ENCODE results near the gene PIGR.

The PIGR gene, protein sequence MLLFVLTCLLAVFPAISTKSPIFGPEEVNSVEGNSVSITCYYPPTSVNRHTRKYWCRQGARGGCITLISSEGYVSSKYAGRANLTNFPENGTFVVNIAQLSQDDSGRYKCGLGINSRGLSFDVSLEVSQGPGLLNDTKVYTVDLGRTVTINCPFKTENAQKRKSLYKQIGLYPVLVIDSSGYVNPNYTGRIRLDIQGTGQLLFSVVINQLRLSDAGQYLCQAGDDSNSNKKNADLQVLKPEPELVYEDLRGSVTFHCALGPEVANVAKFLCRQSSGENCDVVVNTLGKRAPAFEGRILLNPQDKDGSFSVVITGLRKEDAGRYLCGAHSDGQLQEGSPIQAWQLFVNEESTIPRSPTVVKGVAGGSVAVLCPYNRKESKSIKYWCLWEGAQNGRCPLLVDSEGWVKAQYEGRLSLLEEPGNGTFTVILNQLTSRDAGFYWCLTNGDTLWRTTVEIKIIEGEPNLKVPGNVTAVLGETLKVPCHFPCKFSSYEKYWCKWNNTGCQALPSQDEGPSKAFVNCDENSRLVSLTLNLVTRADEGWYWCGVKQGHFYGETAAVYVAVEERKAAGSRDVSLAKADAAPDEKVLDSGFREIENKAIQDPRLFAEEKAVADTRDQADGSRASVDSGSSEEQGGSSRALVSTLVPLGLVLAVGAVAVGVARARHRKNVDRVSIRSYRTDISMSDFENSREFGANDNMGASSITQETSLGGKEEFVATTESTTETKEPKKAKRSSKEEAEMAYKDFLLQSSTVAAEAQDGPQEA

GRCh38 chr1:206946261-206946660 lies at the start of gene PIGR:
TSS of gene PIGR (minus strand) at chr1:206946466. CDS start at chr1:206940531, 5,935 bp downstream.
- DNase-seq, result no peak

- DNase-seq, result no peak
Observed at GRCh38 chr1:206992790-206993189, 46.5 kb upstream of the PIGR start.

DNA sequence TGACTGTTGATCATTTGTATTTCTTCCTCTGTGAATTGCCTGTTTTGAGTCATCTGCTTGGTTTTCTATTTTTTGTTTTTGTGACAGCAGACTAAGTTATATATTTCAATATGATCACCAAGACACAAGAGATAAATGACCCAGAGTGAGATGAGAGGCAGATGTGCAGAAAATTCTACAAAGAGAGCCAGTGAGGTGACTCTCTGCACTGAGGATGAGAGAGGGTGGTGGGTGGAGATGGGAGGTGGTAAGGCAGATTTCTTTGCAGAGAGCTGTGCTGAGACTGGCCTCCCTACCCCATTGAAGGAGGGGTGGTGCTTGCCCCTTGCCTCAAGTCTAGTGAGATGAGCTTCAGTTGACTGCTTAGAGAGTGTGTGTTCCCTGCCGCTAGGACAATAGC lies 41.6 kb upstream of the PIGR start:
- no peak for DNase-seq

DNA sequence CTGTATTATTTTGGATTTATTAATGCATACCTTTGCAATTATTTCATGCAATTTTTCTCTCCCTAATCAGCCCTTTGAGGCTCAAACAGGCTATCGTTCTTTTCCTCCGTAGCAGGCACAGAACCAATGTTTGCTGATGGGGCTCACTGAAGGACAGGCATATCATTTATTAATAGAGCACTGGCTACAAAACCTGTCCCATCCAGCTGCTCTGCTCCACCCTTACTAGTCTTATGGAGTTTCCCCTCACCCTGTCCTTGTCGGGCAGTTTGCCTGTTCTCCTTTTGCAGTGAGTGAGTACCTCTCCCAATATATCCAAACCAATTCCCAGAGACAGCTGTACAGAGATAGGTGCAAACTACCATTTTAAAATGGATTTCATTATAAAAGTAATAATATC lies 40.6 kb upstream of the PIGR start:
- no peak for DNase-seq

GRCh38 chr1:206986402-206986801 lies 40.1 kb upstream of the PIGR start:
- no peak for DNase-seq

- no peak for DNase-seq
Observed at GRCh38 chr1:206985162-206985749, 39.0 kb upstream of the PIGR start.

- DNase-seq, result peak; percentile 49 to 56
Observed at GRCh38 chr1:206982216-206982615, 36.0 kb upstream of the PIGR start.

DNA sequence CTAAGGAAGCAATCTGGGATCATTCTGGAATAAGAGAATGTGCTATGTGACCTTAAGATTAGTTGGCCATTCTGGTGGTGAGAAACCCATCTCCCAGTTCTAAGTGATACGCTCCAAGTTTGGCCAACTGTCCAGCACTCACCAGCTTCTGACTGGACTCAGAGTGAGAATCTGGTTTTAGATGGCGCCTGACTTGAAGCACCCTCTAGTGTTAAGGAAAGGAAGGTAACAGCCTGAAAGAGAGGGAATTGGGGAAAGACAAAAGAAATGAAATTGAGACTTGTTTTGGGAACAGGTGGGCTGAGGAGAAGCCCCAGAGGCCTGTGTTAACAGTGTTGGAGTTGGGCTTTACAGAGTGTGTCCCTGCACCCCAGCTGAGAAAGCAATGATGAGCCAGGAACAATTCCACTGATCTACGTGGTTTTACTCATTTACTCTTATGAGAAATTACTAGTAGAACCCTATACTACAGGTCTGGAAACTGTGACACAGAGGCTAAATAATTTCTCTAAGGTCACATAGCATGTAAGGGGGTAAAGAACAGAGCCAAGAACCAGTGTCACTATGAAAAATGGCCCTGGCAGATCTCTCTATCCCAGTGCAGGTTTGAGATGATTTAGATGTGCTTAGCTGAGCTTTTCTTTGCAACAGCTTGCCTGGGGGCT lies 33.2 kb upstream of the PIGR start:
- DNase-seq, result no peak

DNA sequence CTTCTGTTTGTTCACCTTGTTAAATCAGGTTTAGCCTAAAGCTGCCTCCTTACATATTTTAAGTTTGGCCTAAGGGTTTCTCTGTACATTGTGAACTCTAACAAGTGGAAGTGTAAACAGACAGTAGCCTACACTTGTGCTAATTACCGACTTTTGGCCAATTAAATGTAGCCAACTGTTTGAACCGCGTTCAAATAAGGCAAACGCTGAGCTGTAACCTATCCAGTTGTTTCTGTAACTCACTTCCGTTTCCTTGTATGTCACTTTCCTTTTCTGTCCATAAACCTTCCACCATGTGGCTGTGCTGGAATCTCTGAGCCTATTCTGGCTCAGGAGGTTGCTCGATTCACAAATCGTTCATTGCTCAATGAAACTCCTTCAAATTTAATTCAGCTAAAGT lies 32.0 kb upstream of the PIGR start:
- no peak for DNase-seq

DNA sequence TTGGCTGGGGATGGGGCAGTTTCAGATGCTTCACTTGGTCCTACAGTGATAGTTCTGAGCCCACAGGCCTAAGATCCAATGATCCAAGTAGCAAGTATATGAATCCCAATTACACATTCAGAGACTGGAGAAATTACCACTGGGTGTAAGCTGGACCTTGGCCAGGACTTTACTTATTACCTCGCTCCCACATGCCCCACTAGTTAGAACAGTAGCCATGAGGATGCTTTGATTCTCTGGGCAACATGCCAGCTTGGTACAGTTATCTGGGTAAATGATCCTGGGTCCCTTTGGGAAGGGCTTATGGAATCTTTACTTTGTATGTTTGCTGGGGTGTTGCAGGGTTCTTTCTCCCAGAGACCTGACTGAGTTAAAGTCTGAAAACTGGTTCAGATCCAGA lies 29.0 kb upstream of the PIGR start:
- no peak for DNase-seq

DNA sequence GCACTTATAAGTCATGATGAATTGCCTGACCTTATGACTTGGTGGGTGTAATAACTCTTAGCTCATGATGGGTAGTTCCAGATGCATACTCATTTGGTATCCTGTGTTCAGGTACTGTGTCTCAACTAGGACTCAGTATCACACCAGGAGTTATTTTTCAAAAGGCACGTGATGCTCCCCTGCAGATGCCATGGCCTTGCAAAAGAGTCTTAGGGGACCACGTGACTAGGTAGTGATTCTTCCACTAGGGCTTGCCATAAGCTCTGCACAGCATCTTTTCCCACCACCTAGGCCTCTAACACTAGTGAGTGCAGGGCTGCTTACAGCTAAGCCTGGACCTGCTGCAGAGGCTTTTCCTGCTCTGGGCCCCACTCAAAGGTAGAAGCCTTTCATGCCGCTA lies 27.9 kb upstream of the PIGR start:
- no peak for DNase-seq

DNA sequence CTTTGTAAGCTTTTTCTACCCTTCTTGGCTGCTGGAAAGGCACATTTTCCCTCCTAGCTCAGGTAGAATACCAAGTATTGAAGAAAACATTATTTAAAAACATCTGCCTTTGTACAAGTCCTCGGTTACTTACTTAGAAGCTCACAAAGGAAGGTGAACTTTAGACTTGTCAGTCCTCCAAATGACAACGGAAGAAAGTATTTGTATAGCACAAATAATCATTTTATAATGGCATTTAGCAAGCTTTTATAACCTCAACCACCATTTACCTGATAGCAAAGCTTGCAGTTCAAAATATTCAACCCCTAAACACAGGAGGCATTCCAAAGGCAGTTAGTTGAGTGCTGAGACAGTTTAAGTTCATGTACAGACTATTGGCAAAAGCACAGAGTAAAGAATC lies 26.5 kb upstream of the PIGR start:
- no peak for DNase-seq

DNA sequence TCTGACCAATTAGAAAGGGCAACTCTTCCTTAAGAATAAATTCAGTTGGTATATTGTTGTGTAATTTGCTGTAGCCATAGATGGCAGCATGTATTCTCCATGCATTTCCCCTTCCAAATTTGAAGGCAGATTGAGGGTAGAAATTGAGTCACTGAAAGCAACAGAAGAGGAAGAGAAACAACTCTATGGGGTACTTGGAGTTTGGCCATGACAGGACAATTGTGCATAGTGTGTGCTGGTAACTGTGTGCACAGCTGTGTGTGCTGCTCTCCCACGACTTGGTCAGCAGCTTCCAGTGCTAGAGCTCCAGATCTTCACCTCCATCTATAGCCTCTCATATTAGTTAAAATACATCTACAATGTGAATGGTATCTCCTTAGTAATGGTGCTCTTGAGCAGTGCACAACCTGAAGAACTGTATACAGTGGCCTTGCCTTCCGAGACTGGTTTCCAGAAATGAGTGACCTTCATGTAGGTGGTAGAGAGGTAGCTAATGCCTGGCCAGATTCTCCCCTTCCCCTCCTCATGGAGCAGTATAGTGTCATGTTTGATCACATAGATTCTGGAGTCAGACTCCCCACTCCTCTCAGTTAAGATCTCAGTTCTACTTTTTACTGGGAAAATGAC lies 24.9 kb upstream of the PIGR start:
- no peak for DNase-seq

- DNase-seq, result no peak
Observed at GRCh38 chr1:206970446-206970845, 24.2 kb upstream of the PIGR start, which contains the start of gene FCAMR. TSS of gene FCAMR (minus strand) at chr1:206970460. CDS start at chr1:206970125, 335 bp downstream.

GRCh38 chr1:206969090-206969489 lies 22.8 kb upstream of the PIGR start:
- no peak for DNase-seq

- DNase-seq, result no peak
Observed at GRCh38 chr1:206967096-206967849, 21.0 kb upstream of the PIGR start.

DNA sequence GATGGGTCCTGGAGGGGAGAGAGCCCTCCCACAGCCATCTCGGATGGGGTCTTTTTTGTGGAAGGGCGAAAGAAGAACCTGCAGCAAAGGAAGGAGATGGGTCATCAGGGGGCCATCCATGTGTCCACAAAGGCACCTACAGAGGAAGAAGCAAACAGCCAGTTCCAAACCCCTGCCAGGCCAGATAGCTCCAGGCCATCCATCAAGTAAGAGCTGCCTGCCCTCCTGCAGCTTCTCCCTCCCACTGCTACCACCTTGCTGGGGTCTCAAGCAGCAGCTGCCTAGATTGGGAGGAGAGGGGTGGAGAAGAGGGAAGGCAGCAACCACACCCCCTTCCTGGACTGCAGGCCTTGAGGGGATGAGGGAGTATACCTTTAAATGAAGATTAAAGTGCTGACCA lies 19.5 kb upstream of the PIGR start:
- no peak for DNase-seq

- no peak for DNase-seq
Observed at GRCh38 chr1:206963740-206964139, 17.5 kb upstream of the PIGR start.

DNA sequence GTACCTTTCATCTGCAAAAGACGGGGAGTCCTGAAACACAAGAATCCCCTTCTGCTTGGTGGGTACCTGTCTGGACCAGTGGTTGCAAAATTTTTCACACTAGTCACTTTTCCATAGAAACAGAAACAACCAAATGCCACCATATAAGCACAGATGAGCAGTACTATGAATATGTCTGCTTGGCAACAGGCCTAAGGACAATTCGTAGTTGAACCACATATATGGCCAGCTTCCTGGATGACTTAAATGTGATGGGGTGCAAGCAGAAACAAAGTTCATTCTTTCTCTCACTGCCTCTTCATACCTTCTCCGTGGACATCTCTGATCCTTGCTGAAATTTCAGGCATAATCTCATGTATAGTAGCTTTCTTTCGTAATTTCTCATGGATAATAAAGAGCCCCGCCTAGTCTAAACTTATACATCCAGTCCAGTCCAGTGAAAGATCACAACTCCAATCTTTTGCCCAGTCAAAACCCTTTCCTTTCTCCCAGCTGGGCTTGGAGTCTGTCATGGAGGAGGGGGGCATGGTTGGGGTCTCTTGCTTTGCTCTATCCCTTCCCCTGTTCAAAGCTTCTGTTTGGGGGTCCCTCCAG lies 16.9 kb upstream of the PIGR start:
- DNase-seq, result no peak

DNA sequence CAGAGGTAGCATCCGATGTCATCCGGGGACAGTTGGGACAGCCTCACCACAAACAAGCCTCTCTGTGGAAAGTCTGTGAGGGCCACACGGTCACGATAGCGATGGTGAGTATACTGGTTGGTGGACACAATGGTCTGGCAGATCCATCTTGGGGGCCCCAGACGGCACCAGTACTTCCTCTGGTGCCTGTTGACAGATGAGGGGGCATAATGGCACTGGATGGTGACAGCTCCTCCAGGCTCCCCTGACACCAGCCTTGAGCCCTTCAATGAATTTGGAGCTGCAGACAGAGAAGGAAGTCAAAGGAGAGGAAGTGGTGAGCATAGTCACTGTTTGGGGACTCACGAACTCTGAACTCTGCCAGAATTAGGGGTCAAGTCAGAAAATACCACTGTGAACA lies 16.0 kb upstream of the PIGR start:
- no peak for DNase-seq

- DNase-seq, result no peak
Observed at GRCh38 chr1:206961668-206962067, 15.4 kb upstream of the PIGR start.

Measured in hippocampal formation (tissue), 2 donors.